GM10266 (cell line): ENCODE results near the gene PPP1R12A.

Experiments
- DNase-seq: peaks from one replicate; pipeline ENCODE4 v3.0.0; 2012; ENCODE audit errors: extremely low spot score
- CTCF ChIP-seq: IDR thresholded peaks from 2 replicates; pipeline ENCODE4 v1.5.1; 2012; ENCODE audit warnings: mild to moderate bottlenecking, low read depth; ENCODE audit not compliant: control insufficient read depth, insufficient read depth; ENCODE audit errors: missing control alignments

PPP1R12A gene

GRCh38 chr12:79766705-79767464, 168.0 kb downstream of the PPP1R12A start:
- no peak for DNase-seq
- TF ChIP-seq CTCF: no peak

- no peak for DNase-seq
- TF ChIP-seq CTCF: no peak
Measured at GRCh38 chr12:79765157-79765556, 169.7 kb downstream of the PPP1R12A start.

- TF ChIP-seq CTCF: no peak
- no peak for DNase-seq
Measured at GRCh38 chr12:79764641-79765040, 170.3 kb downstream of the PPP1R12A start.

GRCh38 chr12:79763766-79764452, 171.0 kb downstream of the PPP1R12A start:
- TF ChIP-seq CTCF: no peak
- no peak for DNase-seq

- no peak for DNase-seq
- no peak for TF ChIP-seq CTCF
Measured at GRCh38 chr12:79761341-79761740, 173.6 kb downstream of the PPP1R12A start.

- no peak for DNase-seq
- TF ChIP-seq CTCF: no peak
Measured at GRCh38 chr12:79747274-79747673, 187.6 kb downstream of the PPP1R12A start.
